Cardiac fibroblast (primary cell): ENCODE results near the gene RO60.
"Not testable (repeated sequence)": the region's sequence is repeated elsewhere in the genome, so short reads cannot be mapped to it uniquely, and the experiment has no call there.

Source experiments
- DNase-seq, 2 donors: peaks; one replicate each; pipeline versions ENCODE4 v3.0.0 to v3.0.0-alpha.2; 2010; ENCODE audit warnings: low read depth in 2 of 2
- H3K4me3 ChIP-seq, 2 donors: replicated peaks in 1 of 2; 1 replicate in 1 of 2; 2 replicates in 1 of 2; pipeline ENCODE4 v1.5.1; 2011; ENCODE audit warnings: low read depth in 2 of 2, low read length in 2 of 2, mild to moderate bottlenecking in 2 of 2, moderate library complexity in 1 of 2
- TF ChIP-seq, protein P1 (sequence below): IDR thresholded peaks from one replicate; pipeline ENCODE4 v1.5.1; 2011; ENCODE audit warnings: low read depth, mild to moderate bottlenecking, low read length, inconsistent platforms

Gene RO60

DNA sequence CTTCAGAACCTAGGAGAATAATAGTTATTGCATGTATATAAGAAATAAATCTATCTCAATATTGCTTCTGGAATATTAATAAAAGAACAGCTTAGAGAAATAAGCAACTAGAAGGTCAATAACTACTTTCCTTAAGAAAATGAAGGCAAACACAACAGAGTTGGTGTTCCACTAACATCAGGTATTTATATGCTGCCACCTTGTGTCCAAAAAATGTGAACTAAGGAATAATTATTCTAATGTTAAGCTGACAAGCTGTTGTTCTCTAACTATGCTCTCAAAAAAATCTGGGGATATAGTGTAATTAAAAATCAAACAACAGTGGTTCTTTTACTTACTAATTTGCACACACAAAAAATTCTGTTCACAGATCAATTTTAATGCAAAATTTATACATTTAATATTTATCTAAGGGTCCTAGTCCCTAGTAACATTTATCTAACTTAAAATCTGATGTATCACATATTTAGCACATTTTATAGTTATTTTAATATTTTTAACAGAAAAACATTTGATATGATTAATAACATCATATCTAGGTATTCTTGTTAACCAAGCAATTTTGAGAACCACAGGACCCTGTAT is 39.9 kb upstream of the RO60 start:
- no peak overlapping the region for H3K4me3 ChIP-seq
- peak; percentile 85 for DNase-seq
- TF ChIP-seq, protein P1, sequence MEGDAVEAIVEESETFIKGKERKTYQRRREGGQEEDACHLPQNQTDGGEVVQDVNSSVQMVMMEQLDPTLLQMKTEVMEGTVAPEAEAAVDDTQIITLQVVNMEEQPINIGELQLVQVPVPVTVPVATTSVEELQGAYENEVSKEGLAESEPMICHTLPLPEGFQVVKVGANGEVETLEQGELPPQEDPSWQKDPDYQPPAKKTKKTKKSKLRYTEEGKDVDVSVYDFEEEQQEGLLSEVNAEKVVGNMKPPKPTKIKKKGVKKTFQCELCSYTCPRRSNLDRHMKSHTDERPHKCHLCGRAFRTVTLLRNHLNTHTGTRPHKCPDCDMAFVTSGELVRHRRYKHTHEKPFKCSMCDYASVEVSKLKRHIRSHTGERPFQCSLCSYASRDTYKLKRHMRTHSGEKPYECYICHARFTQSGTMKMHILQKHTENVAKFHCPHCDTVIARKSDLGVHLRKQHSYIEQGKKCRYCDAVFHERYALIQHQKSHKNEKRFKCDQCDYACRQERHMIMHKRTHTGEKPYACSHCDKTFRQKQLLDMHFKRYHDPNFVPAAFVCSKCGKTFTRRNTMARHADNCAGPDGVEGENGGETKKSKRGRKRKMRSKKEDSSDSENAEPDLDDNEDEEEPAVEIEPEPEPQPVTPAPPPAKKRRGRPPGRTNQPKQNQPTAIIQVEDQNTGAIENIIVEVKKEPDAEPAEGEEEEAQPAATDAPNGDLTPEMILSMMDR, result peak; percentile 27

DNA sequence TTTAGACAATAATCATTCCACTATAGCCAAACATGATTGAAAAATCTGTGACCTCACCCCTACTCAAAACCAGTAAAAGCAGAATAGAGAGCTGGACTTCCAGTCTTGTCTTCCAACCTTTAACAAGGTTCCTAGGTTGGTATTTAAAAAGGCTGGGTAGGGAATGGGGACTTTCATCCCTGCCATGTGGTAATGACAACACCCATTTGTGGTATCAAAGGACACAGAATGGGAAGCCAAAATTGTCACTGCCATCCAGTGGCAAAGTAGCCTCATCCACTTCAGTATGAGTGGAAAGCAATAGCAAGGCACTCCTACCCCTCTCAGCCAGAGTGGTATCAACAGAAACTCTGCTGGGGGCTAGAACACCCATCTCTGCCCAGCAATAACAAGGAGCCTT is 34.2 kb upstream of the RO60 start:
- TF ChIP-seq, protein P1, result no peak

DNA sequence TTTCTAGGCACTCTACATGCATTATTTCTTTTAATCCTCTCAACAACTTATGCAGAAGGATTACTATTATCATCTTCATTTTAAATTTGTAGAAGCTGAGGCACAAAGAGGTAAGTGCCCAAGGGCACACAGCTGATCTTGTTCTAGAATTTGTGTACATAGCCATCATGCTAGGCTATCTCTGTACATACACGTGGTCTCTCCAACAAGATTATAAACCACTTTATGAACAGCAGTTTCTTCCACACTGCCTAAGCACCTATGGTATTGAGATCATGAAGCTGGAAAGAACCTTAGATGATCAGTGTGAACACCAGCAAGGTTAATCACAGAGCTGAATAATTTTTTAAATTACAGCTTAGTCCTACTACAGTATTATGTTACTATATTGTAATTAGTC is 29.1 kb upstream of the RO60 start:
- no peak for DNase-seq
- no peak overlapping the region for H3K4me3 ChIP-seq
- TF ChIP-seq, protein P1, result no peak

More for the DNA sequence above, 34.2 kb upstream of the RO60 start:
- H3K4me3 ChIP-seq, result no peak overlapping the region
- no peak for DNase-seq

DNA sequence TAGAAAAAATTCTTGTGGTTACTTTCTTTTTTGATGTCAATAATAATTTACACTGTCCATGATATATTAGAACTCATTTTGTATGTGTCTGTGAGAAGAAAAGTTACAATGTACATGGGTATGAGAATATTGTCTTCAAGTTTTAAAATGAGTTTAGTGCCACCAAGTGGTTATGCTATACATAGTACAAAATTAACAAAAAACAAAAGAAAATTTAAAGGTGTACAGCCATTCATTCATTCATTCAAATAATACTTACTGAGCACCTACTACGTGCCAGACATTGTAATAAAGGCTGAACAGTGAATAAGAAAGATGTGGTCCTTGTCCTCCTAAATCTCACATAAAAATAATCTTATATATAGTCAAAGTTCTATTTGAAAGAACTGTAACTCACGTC is 28.0 kb upstream of the RO60 start:
- peak; percentile 40 to 48 for DNase-seq
- no peak overlapping the region for H3K4me3 ChIP-seq
- TF ChIP-seq, protein P1, result peak; percentile 36

DNA sequence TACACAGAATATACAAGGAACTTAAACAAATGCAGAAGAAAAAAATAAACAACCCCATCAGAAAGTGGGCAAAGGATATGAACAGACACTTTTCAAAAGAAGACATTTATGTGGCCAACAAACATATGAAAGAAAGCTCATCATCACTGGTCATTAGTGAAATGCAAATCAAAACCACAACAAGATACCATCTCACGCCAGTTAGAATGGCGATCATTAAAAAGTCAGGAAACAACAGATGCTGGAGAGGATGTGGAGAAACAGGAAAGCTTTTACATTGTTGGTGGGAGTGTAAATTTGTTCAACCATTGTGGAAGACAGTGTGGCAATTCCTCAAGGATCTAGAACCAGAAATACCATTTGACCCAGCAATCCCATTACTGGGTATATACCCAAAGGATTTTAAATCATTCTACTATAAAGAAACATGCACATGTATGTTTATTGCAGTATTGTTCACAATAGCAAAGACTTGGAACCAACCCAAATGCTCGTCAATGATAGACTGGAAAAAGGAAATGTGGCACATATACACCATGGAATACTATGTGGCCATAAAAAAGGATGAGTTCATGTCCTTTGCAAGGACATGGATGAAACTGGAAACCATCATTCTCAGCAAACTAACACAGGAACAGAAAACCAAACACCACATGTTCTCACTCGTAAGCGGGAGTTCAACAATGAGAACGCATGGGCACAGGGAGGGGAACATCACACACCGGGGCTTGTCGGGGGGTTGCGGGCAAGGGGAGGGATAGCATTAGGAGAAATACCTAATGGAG is 26.6 kb upstream of the RO60 start:
- H3K4me3 ChIP-seq, DNase-seq: not testable (repeated sequence)

DNA sequence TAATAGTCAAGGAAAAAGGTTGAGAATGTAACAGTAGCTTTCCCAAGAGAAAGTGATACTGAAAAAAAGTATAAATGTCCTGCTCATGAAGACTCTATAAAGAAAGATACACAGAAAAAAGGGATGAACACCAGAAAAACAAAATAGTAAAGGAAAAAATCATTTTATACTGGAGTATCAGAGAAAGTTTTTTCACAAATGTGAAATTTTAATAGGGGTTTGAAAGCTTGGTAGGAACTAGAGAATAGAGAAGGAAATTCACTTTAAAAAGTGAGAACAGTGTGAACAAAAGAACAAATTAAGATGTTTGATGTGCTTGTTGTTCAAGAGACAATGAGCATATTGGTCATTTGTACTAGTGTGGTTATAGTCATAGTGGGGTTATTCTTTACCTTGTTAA is 25.8 kb upstream of the RO60 start:
- DNase-seq, result no peak
- no peak overlapping the region for H3K4me3 ChIP-seq
- TF ChIP-seq, protein P1, result no peak

DNA sequence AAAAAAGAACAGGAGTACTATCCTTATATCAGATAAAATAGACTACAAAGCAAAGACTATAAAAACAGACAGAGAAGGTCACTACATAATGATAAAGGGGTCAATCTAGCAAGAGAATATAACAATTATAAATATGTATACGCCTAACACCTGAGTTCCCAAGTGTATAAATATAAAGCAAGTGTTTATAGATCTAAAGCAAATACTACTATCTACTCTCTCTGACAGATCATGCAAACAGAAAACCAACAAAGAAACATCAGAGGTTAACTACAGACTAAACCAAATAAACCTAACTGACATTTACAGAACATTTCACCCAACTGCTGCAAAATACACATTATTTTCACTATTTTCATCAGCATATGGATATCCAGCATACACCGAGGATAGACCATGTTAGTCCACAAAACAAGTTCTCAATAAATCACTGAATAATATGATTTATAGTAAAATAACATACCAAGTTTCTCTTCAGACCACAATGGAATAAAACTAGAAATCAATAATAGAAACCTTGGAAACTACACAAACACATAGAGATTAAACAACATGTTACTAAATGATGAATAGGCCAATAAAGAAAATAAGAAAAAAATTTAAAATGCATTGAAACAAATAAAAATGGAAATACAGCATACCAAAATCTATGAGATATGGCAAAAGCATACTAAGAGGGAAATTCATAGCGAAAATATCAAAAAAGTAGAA is 22.9 kb upstream of the RO60 start:
- TF ChIP-seq, protein P1, result no peak
- DNase-seq, result no peak

More for the DNA sequence above, 22.9 kb upstream of the RO60 start:
- no peak overlapping the region for H3K4me3 ChIP-seq
